K562 (cell line): Measurements from ENCODE around the gene ATP10B.

Experiments used
- CEBPB ChIP-seq: fragments of 450-650 bp; IDR thresholded peaks from 2 replicates; pipeline ENCODE4 v1.6.1; 2016; ENCODE audit warnings: missing genetic modification characterization, missing compliant biosample characterization
- ESRRA ChIP-seq: fragments of 450-650 bp; IDR thresholded peaks from 2 replicates; pipeline ENCODE4 v1.6.1; 2014; ENCODE audit warnings: low read depth, mild to moderate bottlenecking, moderate library complexity, borderline replicate concordance
- FOXK1 ChIP-seq: sonication (generic); formaldehyde crosslinking; IDR thresholded peaks from 2 replicates; pipeline ENCODE4 v1.8.0; 2022; ENCODE audit warnings: missing genetic modification reagents, mild to moderate bottlenecking, borderline replicate concordance
- HIVEP1 ChIP-seq: fragments of 250-450 bp; sonication (Bioruptor Pico); IDR thresholded peaks from 2 replicates; pipeline ENCODE4 v1.4.0; 2020; ENCODE audit warnings: mild to moderate bottlenecking
- HMG20B ChIP-seq: fragments of 250-450 bp; sonication (Bioruptor Pico); IDR thresholded peaks from 2 replicates; pipeline ENCODE4 v1.5.0; 2021; ENCODE audit warnings: mild to moderate bottlenecking
- ZFP36 ChIP-seq: fragments of 150-350 bp; IDR thresholded peaks from 2 replicates; pipeline ENCODE4 v1.6.1; 2018; ENCODE audit warnings: low read length, low read depth; ENCODE audit not compliant: partially characterized antibody
- ZNF274 ChIP-seq: IDR thresholded peaks from 2 replicates; pipeline ENCODE4 v1.6.1; 2011; ENCODE audit warnings: low read depth, mild to moderate bottlenecking, low read length, moderate library complexity, borderline replicate concordance

DNA sequence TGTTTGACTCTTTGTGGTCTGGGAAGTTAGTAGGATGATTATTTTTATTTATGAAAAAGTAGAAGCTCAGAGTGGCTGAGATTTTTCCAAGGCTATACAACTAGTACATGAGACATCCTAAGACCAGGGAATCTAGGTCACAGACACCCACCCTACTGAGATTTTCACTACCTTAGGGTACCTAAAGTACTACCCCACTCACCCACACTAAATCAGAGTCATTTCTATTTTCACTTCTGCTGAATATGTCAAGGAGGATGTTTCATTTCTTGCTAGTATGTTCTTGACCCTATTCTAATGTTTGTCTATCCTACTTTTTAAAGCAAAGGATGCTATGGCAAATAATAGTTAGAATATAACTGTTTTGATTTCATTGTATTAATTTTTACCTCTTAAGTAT, 206.0 kb downstream of the ATP10B start:
- no peak for TF ChIP-seq HMG20B (CRISPR knock-in tag)
- no peak for TF ChIP-seq ZNF274
- no peak for TF ChIP-seq ESRRA
- no peak for TF ChIP-seq HIVEP1 (CRISPR knock-in tag)
- no peak for TF ChIP-seq CEBPB (tag)
- no peak for TF ChIP-seq FOXK1 (CRISPR knock-in tag)
- no peak for TF ChIP-seq ZFP36
